Stomach (tissue), 4 donors: ENCODE data around the gene IGDCC3.

Source experiments
- CTCF ChIP-seq, 7 experiments: fragments of 450-650 bp in 4 of 7; fragments of 200-600 bp in 3 of 7; sonication (generic) in 3 of 7; IDR thresholded peaks; one replicate each; pipeline ENCODE4 v1.5.1; 2016 to 2019; ENCODE audit warnings: antibody characterized with exemption in 7 of 7, control low read depth in 2 of 7, mild to moderate bottlenecking in 1 of 7
- EP300 ChIP-seq: sonication (generic); formaldehyde crosslinking; IDR thresholded peaks from one replicate; pipeline ENCODE4 v1.6.1; 2017; ENCODE audit warnings: antibody characterized with exemption
- POLR2A ChIP-seq, 4 donors: fragments of 450-650 bp; IDR thresholded peaks; one replicate each; pipeline ENCODE4 v1.6.1; 2016; ENCODE audit warnings: antibody characterized with exemption in 4 of 4, control low read depth in 2 of 4, mild to moderate bottlenecking in 1 of 4, moderate library complexity in 1 of 4

- TF ChIP-seq CTCF (IDR thresholded peaks at IDR 0.05) = no peak
- TF ChIP-seq POLR2A (IDR thresholded peaks at IDR 0.05) = no peak
- TF ChIP-seq EP300 = no peak
Observed at GRCh38 chr15:65383991-65384390, 6.2 kb upstream of the IGDCC3 start.
